K562 treated with DMSO at 1 percent for 4 hours (cell line): Measurements from ENCODE around the gene KLLN. TPM values are rescaled to one million over a fixed set of nuclear protein-coding genes. Genes with fewer than 3 reads are reported as not detected.

Experiments
- total RNA-seq: library from RNA; unstranded; fragments of 300-600 nt; gene quantifications from 2 replicates; pipeline ENCODE4 v1.2.3, GENCODE V29; 2022; ENCODE audit not compliant: insufficient read depth

Gene KLLN
- not detected in 2 replicates for total RNA-seq

GRCh38 chr10:87863053-87863943 lies at the start of gene KLLN, which contains the start of gene PTEN:
Gene KLLN (minus strand): TSS chr10:87863533. CDS start chr10:87862487, 1,046 bp downstream.
Gene PTEN (plus strand): TSS chr10:87863625. CDS start chr10:87864470, 845 bp downstream.

DNA sequence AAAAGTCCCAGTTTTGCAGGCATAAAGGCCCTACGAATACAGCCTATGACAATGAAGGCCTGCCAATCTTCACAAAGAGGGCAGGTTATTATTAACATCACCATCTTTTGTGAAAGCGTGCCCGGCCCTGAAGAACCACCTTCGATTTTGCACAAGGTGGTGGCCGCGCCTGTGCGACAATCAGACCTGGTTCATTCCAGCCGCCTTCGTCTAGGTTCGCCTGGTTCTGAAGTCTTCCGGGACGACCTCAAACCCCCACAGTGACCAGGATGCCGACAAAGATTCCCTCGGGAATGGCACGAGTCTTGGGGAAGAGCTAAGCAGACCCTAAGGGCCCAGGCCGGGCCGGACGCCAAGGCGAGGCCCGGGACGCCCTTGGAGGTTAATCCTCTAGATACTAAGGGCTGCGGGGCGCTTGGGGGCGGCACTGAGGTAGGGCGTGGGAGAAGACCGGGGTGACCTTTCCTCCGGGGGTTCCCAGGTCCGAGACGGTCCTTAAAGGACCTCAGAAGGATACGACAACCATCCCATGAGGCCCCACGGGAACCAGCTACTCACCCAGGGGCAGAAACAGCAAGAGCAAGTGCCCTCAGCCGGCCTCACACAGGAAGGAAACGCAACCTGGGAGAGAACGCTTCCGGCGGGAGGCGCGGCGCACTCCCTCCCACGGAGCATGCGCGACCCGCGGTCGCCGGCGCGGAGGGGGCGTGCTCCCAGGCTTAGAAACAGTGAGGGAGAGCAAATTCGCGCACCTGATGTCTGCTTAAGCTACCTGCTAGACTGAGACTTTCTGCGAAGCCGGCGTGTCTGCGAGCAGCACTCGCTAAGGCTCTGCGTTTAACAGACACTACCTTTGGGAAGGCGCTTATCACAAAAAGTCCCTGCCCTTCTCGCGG lies 45.5 kb downstream of the KLLN start, which contains the start of gene ATAD1:
Gene ATAD1 (minus strand): TSS at position 618 of the 896 bp plus-strand sequence. CDS start 3,627 bp downstream, outside the sequence.

Other genes with a start within 250 kb of the KLLN start
- 0.24 TPM in 1 of 2 replicates, not detected in the other for gene PAPSS2, start 203.7 kb downstream of the KLLN start, total RNA-seq
- 10.3 and 11.1 TPM in 2 replicates for gene ATAD1, start 45.3 kb downstream of the KLLN start, total RNA-seq
- 8.0 and 9.7 TPM in 2 replicates for gene PTEN, start 92 bp upstream of the KLLN start, total RNA-seq